GM12878 (cell line): Measurements from ENCODE around the gene ITGA5. TPM values are rescaled to one million over a fixed set of nuclear protein-coding genes. Genes with fewer than 3 reads are reported as not detected.

Experiments
- ATAC-seq: fragments of 200-7000 bp; cut with Tn5 transposase; 3 replicates; pipeline ENCODE4 v1.9.1; 2020; ENCODE audit warnings: mild to moderate bottlenecking, moderate library complexity
- BruUV-seq: library from RNA; stranded (reverse); fragments of 400-500 nt; replicated peaks from 2 replicates; lab custom pipeline; 2021; lab: Mats Ljungman, UMichigan
- CTCF ChIA-PET: fragments of 300-600 bp; sonication (Branson Sonifier 250); formaldehyde crosslinking; extraction: SDS; loops from one replicate; lab custom pipeline; 2021; ENCODE audit warnings: inconsistent platforms; lab: Yijun Ruan, JAX
- POLR2A ChIA-PET: fragments of 350-600 bp; formaldehyde crosslinking; extraction: SDS; loops from one replicate; lab custom pipeline; 2021; ENCODE audit warnings: inconsistent platforms; lab: Charles Lee
- RAD21 ChIA-PET: fragments of 300-600 bp; sonication (Branson Sonifier 250); formaldehyde crosslinking; loops from one replicate; lab custom pipeline; 2023; ENCODE audit warnings: antibody characterized with exemption; ENCODE audit not compliant: unreplicated experiment; lab: Charles Lee
- SMC1A ChIA-PET: fragments of 300-600 bp; sonication (Branson Sonifier 250); formaldehyde crosslinking; loops from one replicate; lab custom pipeline; 2023; ENCODE audit not compliant: unreplicated experiment, uncharacterized antibody; lab: Charles Lee
- DNase-seq: peaks from one replicate; pipeline ENCODE4 v3.0.0-alpha.2; 2011; ENCODE audit warnings: low read depth, low spot score
- FAIRE-seq: peaks from 3 replicates; lab custom pipeline; 2011; peaks lifted over from hg19 to GRCh38; lab: Jason Lieb, UNC
- H2AFZ ChIP-seq: 2 replicates; pipeline ENCODE4 v1.6.0; 2011; ENCODE audit warnings: low read depth, low read length, control low read depth; ENCODE audit not compliant: control insufficient read depth
- H3K27ac ChIP-seq: 2 replicates; pipeline ENCODE4 v1.5.1; 2011; ENCODE audit warnings: control low read depth; ENCODE audit not compliant: control insufficient read depth, insufficient read depth
- H3K27me3 ChIP-seq, 2 experiments: replicated peaks in 1 of 2; 2 replicates each; pipeline versions ENCODE4 v1.6.0 to v1.6.1; 2011; ENCODE audit warnings: low read length in 1 of 2; ENCODE audit not compliant: control insufficient read depth in 2 of 2, insufficient read depth in 2 of 2
- H3K36me3 ChIP-seq, 2 experiments: 2 replicates each; pipeline ENCODE4 v1.5.1; 2011; ENCODE audit warnings: low read length in 1 of 2; ENCODE audit not compliant: control insufficient read depth in 2 of 2, insufficient read depth in 2 of 2
- H3K4me1 ChIP-seq: 2 replicates; pipeline ENCODE4 v1.6.1; 2011; ENCODE audit warnings: mild to moderate bottlenecking, low read length, moderate library complexity, mixed read lengths; ENCODE audit not compliant: control insufficient read depth, insufficient read depth
- H3K4me2 ChIP-seq: 2 replicates; pipeline ENCODE4 v1.6.0; 2011; ENCODE audit warnings: control low read depth; ENCODE audit not compliant: control insufficient read depth, insufficient read depth
- H3K4me3 ChIP-seq: fragments of 200-600 bp; sonication (generic); 2 replicates; pipeline ENCODE4 v1.5.1; 2016
- H3K79me2 ChIP-seq: 2 replicates; pipeline ENCODE4 v1.6.0; 2011; ENCODE audit warnings: low read length; ENCODE audit not compliant: control insufficient read depth, insufficient read depth
- H3K9ac ChIP-seq: 2 replicates; pipeline ENCODE4 v1.8.0; 2011; ENCODE audit warnings: low read length, control low read depth, mixed read lengths; ENCODE audit not compliant: control insufficient read depth, insufficient read depth
- H3K9me3 ChIP-seq: replicated peaks from 3 replicates; pipeline ENCODE4 v1.5.1; 2011; ENCODE audit warnings: mild to moderate bottlenecking, low read length; ENCODE audit not compliant: control insufficient read depth, insufficient read depth
- H4K20me1 ChIP-seq: 2 replicates; pipeline ENCODE4 v1.6.0; 2011; ENCODE audit not compliant: control insufficient read depth, insufficient read depth
- FOXM1 ChIP-seq: IDR thresholded peaks from 2 replicates; pipeline ENCODE4 v1.6.1; 2012; ENCODE audit warnings: low read depth, mild to moderate bottlenecking, inconsistent platforms, low read length, moderate library complexity
- KAT2A ChIP-seq: conservative IDR thresholded peaks from 2 replicates; pipeline ENCODE4 v1.6.1; 2011; ENCODE audit warnings: low read depth, low read length; ENCODE audit not compliant: control insufficient read depth
- MYC ChIP-seq: IDR thresholded peaks from 2 replicates; pipeline ENCODE4 v1.6.1; 2011; ENCODE audit warnings: mild to moderate bottlenecking, low read length, moderate library complexity, inconsistent platforms; ENCODE audit not compliant: insufficient read depth, insufficient replicate concordance, insufficient read length, severe bottlenecking
- NFIC ChIP-seq: IDR thresholded peaks from 2 replicates; pipeline ENCODE4 v1.6.1; 2012; ENCODE audit warnings: low read depth, mild to moderate bottlenecking, inconsistent platforms, low read length, moderate library complexity
- NR2C1 ChIP-seq: fragments of 450-650 bp; IDR thresholded peaks from 2 replicates; pipeline ENCODE4 v1.6.1; 2017; ENCODE audit warnings: antibody characterized with exemption, mild to moderate bottlenecking, moderate library complexity
- RAD51 ChIP-seq: fragments of 450-650 bp; IDR thresholded peaks from 2 replicates; pipeline ENCODE4 v1.6.1; 2016; ENCODE audit warnings: moderate library complexity, mild to moderate bottlenecking, inconsistent platforms
- SREBF1 ChIP-seq: IDR thresholded peaks from 2 replicates; pipeline ENCODE4 v1.6.1; 2012; ENCODE audit warnings: mild to moderate bottlenecking, low read length
- YY1 ChIP-seq: IDR thresholded peaks from 2 replicates; pipeline ENCODE4 v1.6.1; 2011; ENCODE audit warnings: low read depth, mild to moderate bottlenecking, low read length
- WGBS: methylation state at CpG from one replicate; pipeline ENCODE4 v1.1.6; 2016; ENCODE audit warnings: low lambda C conversion rate; ENCODE audit not compliant: insufficient replicate concordance, insufficient coverage; ENCODE audit errors: missing lambda C conversion rate; 5-methylcytosine and 5-hydroxymethylcytosine counted together
- in situ Hi-C: fragments of 300-500 bp; cut with MboI; formaldehyde crosslinking; loops from 9 replicates; pipeline ENCODE4 v1.14.3; 2018; ENCODE audit warnings: mixed read lengths
- intact Hi-C: fragments of 100-400 bp; cut with micrococcal nuclease; formaldehyde crosslinking; loops from one replicate; pipeline ENCODE4 v1.14.2; 2022; ENCODE audit not compliant: unreplicated experiment
- polyA plus RNA-seq, 11 experiments: library from polyadenylated mRNA; depleted of rRNA in 4 of 11; unstranded in 6 of 11; stranded (reverse) in 5 of 11; fragments of >200 nt; fragmentation: Nextera tagmentation in 4 of 11; fragmentation: Illumina TruSeq in 1 of 11; extraction: Ambion mirVana in 4 of 11; extraction: Trizol in 1 of 11; gene quantifications; 1 replicate in 1 of 11; 2 replicates in 10 of 11; pipeline versions ENCODE4 v1.2.1 to v1.2.3, GENCODE V29; 2011 to 2016; ENCODE audit warnings: inconsistent platforms in 2 of 11, missing spikeins in 2 of 11, low read depth in 1 of 11
- total RNA-seq, 4 experiments: library from RNA; depleted of rRNA in 3 of 4; stranded (reverse); fragments of >200 nt in 3 of 4; fragmentation: Illumina TruSeq in 1 of 4; extraction: Trizol in 1 of 4; gene quantifications; 2 replicates each; pipeline versions ENCODE4 v1.2.1 to v1.2.3, GENCODE V29; 2013 to 2021
- TF ChIP-seq, protein P1 (sequence below): fragments of 450-650 bp; IDR thresholded peaks from 2 replicates; pipeline ENCODE4 v1.6.1; 2018; ENCODE audit warnings: borderline replicate concordance, mild to moderate bottlenecking; ENCODE audit not compliant: partially characterized antibody
- TF ChIP-seq, protein P2 (sequence below): fragments of 450-650 bp; conservative IDR thresholded peaks from 2 replicates; pipeline ENCODE4 v1.6.1; 2017; ENCODE audit warnings: mild to moderate bottlenecking, moderate library complexity
- TF ChIP-seq, protein P3 (sequence below): IDR thresholded peaks from 2 replicates; pipeline ENCODE4 v1.6.1; 2011; ENCODE audit warnings: low read depth, mild to moderate bottlenecking, low read length, moderate library complexity, borderline replicate concordance; ENCODE audit errors: extremely low read depth

The ITGA5 gene
- total and polyA plus RNA-seq, 10 of the 15 experiments (the other 5 are each of a cell fraction or from before 2014, with no cell fraction given): 0.15 to 22.5 (median 0.61) TPM

DNA sequence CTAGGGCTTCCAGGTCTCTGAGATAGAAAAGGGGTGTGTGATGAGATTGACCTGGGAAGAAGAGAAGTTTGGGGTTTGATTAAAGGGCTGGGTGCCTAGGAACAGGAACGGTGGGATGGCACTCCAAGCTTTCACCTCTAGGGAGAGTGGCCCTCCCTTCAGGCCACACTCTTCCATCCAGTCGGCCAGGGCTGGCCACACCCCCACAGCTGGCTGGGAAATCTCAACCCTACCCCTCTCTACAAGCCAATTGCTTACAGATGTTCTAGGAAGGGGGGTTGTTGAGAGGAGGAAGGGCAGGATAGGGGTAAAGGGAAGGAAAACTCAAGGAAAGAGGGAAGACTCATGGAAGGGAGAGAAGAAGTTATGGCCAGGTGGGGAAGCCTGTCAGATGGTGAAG lies 6.6 kb upstream of the ITGA5 start:
- no peaks in the 10 kb centered on the region for H3K4me1 ChIP-seq
- no TSS peak for BruUV-seq
- intact Hi-C loops: no loop called here
- in situ Hi-C loops: no loop called here
- H3K79me2 ChIP-seq: no peaks in the 10 kb centered on the region
- no peak overlapping the region for H3K9ac ChIP-seq
- peaks cover 7 to 11% of the 10 kb centered on the region in 2 experiments; a peak in 3 of 4 replicates for H3K27me3 ChIP-seq
- SMC1A ChIA-PET: interaction anchor here (1.8 to 6.2 kb wide), 2 partner anchors 13 kb away, joined by 8 to 54 read pairs; no protein-coding TSS in a partner anchor
- no peaks in the 10 kb centered on the region for H3K36me3 ChIP-seq
- 13% methylated on average over 2 of the region's 2 CpGs for WGBS
- ATAC-seq: no peak
- H3K4me3 ChIP-seq: no peak overlapping the region
- TF ChIP-seq YY1: no peak
- no peak for TF ChIP-seq SREBF1
- TF ChIP-seq, protein P1, sequence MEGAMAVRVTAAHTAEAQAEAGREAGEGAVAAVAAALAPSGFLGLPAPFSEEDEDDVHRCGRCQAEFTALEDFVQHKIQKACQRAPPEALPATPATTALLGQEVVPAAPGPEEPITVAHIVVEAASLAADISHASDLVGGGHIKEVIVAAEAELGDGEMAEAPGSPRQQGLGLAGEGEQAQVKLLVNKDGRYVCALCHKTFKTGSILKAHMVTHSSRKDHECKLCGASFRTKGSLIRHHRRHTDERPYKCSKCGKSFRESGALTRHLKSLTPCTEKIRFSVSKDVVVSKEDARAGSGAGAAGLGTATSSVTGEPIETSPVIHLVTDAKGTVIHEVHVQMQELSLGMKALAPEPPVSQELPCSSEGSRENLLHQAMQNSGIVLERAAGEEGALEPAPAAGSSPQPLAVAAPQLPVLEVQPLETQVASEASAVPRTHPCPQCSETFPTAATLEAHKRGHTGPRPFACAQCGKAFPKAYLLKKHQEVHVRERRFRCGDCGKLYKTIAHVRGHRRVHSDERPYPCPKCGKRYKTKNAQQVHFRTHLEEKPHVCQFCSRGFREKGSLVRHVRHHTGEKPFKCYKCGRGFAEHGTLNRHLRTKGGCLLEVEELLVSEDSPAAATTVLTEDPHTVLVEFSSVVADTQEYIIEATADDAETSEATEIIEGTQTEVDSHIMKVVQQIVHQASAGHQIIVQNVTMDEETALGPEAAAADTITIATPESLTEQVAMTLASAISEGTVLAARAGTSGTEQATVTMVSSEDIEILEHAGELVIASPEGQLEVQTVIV: no peak
- TF ChIP-seq, all 136 proteins: peak for 0
- H4K20me1 ChIP-seq: no peaks in the 10 kb centered on the region
- no peaks in the 10 kb centered on the region for H3K9me3 ChIP-seq
- RAD21 ChIA-PET: interaction anchor here (0.9 kb wide), 1 partner anchor 26 kb away, joined by 3 read pairs; no protein-coding TSS in a partner anchor
- no peak for DNase-seq
- H3K27ac ChIP-seq: no peak overlapping the region
- H3K4me2 ChIP-seq: no peak overlapping the region
- FAIRE-seq: no peak
- CTCF ChIA-PET: interaction anchor here (7.9 to 33.3 kb wide), 2 partner anchors 13 to 25 kb away, joined by 78 to 1071 read pairs; no protein-coding TSS in a partner anchor
- POLR2A ChIA-PET: interaction anchor here (1.2 to 1.3 kb wide), 2 partner anchors 11 to 72 kb away, joined by 3 to 9 read pairs; partner anchors contain the start of gene NCKAP1L
- H2AFZ ChIP-seq: no peak overlapping the region

GRCh38 chr12:54424224-54424623 lies 5.2 kb upstream of the ITGA5 start:
- H3K4me3 ChIP-seq: no peak overlapping the region
- H3K36me3 ChIP-seq: no peaks in the 10 kb centered on the region
- no peaks in the 10 kb centered on the region for H3K4me1 ChIP-seq
- no peaks in the 10 kb centered on the region for H3K79me2 ChIP-seq
- ChIA-PET POLR2A (interaction anchor here (0.6 to 1.5 kb wide), 5 partner anchors 9 to 1440 kb away, joined by 3 to 9 read pairs (median 5); no protein-coding TSS in a partner anchor), RAD21 (interaction anchor here (1.8 kb wide), 1 partner anchor 14 kb away, joined by 9 read pairs; no protein-coding TSS in a partner anchor), SMC1A (interaction anchor here (0.6 to 1.8 kb wide), 4 partner anchors 9 to 25 kb away, joined by 3 to 8 read pairs (median 4); no protein-coding TSS in a partner anchor), CTCF (interaction anchor here (1.1 to 33.3 kb wide), 5 partner anchors 13 to 61 kb away, joined by 3 to 1071 read pairs (median 3); no protein-coding TSS in a partner anchor)
- H3K9ac ChIP-seq: no peak overlapping the region
- DNase-seq (no peak), FAIRE-seq (no peak), ATAC-seq (no peak)
- in situ Hi-C loops: no loop called here
- intact Hi-C loops: no loop called here
- no peaks in the 10 kb centered on the region for H3K9me3 ChIP-seq
- H3K27ac ChIP-seq: no peak overlapping the region
- H3K27me3 ChIP-seq: peaks cover 7 to 18% of the 10 kb centered on the region in 2 experiments
- 11% methylated on average over 3 of the region's 3 CpGs for WGBS
- H3K4me2 ChIP-seq: no peak overlapping the region
- H4K20me1 ChIP-seq: no peaks in the 10 kb centered on the region
- BruUV-seq: no TSS peak
- H2AFZ ChIP-seq: no peak overlapping the region
- TF ChIP-seq RAD51: no peak
- TF ChIP-seq NFIC: no peak
- TF ChIP-seq, protein P2, sequence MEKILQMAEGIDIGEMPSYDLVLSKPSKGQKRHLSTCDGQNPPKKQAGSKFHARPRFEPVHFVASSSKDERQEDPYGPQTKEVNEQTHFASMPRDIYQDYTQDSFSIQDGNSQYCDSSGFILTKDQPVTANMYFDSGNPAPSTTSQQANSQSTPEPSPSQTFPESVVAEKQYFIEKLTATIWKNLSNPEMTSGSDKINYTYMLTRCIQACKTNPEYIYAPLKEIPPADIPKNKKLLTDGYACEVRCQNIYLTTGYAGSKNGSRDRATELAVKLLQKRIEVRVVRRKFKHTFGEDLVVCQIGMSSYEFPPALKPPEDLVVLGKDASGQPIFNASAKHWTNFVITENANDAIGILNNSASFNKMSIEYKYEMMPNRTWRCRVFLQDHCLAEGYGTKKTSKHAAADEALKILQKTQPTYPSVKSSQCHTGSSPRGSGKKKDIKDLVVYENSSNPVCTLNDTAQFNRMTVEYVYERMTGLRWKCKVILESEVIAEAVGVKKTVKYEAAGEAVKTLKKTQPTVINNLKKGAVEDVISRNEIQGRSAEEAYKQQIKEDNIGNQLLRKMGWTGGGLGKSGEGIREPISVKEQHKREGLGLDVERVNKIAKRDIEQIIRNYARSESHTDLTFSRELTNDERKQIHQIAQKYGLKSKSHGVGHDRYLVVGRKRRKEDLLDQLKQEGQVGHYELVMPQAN: no peak
- TF ChIP-seq KAT2A: no peak
- TF ChIP-seq, protein P3, sequence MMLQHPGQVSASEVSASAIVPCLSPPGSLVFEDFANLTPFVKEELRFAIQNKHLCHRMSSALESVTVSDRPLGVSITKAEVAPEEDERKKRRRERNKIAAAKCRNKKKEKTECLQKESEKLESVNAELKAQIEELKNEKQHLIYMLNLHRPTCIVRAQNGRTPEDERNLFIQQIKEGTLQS: no peak
- TF ChIP-seq FOXM1: no peak
- TF ChIP-seq NR2C1: no peak
- TF ChIP-seq MYC: no peak
